Measurements from ENCODE around the gene SLC35D2.

GRCh38 chr9:96363175-96363967 is 20.1 kb downstream of the SLC35D2 start:
- TF ChIP-seq EZH2 (IDR thresholded peaks at IDR 0.05; ENCODE audit: low read length, missing control alignments) (no peak), CTCF (conservative IDR thresholded peaks at IDR 0.05 in 1 of 2, IDR thresholded peaks at IDR 0.05 in 1 of 2; ENCODE audit: low read depth in 1 of 2, low read length in 2 of 2) (no peak)
